ENCODE data around the gene PIP4K2A. TPM values are rescaled to one million over a fixed set of nuclear protein-coding genes. Genes with fewer than 3 reads are reported as not detected.

Gene PIP4K2A
- total RNA-seq, 1 donor from 2014 or later, result 34.9 TPM

- H3K36me3 ChIP-seq, result no peaks in the 10 kb centered on the region
- H3K4me1 ChIP-seq, result peaks cover 4 to 32% of the 10 kb centered on the region in 2 donors
- H3K27ac ChIP-seq, result no peak overlapping the region
- no peaks in the 10 kb centered on the region for H3K27me3 ChIP-seq
- no peak overlapping the region for H3K4me3 ChIP-seq
- no peak for TF ChIP-seq CTCF (IDR thresholded peaks at IDR 0.05)
- intact Hi-C loops (cut with DNase I), result no loop called here
- H3K9me3 ChIP-seq, result no peaks in the 10 kb centered on the region
- no peak for DNase-seq (ENCODE audit: low spot score in 2 of 2)
Measured at GRCh38 chr10:22649994-22650393, 64.4 kb downstream of the PIP4K2A start.

DNA sequence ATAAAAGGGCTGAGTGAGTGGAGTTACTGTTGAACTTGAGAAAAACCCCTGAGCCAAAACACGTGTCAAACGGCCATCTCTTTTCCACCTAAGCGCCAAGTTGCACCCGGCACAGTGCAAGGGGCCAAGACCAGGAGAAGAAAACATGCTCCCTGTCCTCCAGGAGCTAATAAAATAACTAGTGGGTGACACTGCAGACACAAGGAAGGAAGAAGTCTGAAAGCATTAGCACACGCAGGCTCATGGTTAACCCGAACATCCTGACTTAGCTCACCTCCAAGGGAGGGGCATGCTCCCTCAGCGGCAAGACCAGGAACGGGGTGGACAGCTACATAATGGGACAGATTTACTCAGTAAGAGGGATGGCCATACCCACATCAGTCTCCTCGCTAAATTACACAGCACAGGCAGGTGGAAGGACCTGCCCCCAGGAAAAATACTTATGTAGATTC lies 65.0 kb downstream of the PIP4K2A start:
- no peaks in the 10 kb centered on the region for H3K9me3 ChIP-seq
- TF ChIP-seq CTCF (IDR thresholded peaks at IDR 0.05), result no peak
- peaks cover 4 to 27% of the 10 kb centered on the region in 2 donors for H3K4me1 ChIP-seq
- intact Hi-C loops (cut with DNase I), result no loop called here
- H3K4me3 ChIP-seq, result no peak overlapping the region
- H3K27me3 ChIP-seq, result no peaks in the 10 kb centered on the region
- DNase-seq (ENCODE audit: low spot score in 2 of 2), result no peak
- H3K27ac ChIP-seq, result no peak overlapping the region
- no peaks in the 10 kb centered on the region for H3K36me3 ChIP-seq

- H3K27ac ChIP-seq, result peak overlapping the region in 1 of 2 donors; percentile 45
- H3K36me3 ChIP-seq, result no peaks in the 10 kb centered on the region
- DNase-seq (ENCODE audit: low spot score in 2 of 2), result no peak
- no peak overlapping the region for H3K4me3 ChIP-seq
- no peak for TF ChIP-seq CTCF (IDR thresholded peaks at IDR 0.05)
- intact Hi-C loops (cut with DNase I), result no loop called here
- no peaks in the 10 kb centered on the region for H3K9me3 ChIP-seq
- no peaks in the 10 kb centered on the region for H3K27me3 ChIP-seq
- H3K4me1 ChIP-seq, result peaks cover 4 to 25% of the 10 kb centered on the region in 2 donors
Measured at GRCh38 chr10:22648547-22648961, 65.8 kb downstream of the PIP4K2A start.

DNA sequence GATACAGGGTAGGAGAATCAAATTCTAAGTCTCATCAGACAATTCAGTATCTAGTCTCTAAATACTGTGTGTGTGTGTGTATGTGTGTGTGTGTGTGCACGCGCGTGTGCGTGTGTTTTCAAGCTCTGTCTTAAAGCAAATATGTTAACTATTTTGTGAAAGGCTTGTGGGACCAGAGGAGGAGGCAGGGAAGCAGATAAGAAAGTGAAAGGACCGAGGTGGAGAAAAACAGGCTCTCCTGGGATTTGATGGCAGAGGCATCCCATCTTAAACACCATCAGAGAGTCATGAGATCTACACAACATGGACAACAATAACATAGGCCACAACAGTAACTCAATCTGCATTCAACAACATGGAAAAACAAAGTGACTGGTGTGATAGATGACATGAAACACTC lies 67.1 kb downstream of the PIP4K2A start:
- Histone ChIP-seq H3K4me1 (peaks cover 4 to 24% of the 10 kb centered on the region in 2 donors), H3K9me3 (no peaks in the 10 kb centered on the region), H3K27ac (peak overlapping the region in 1 of 2 donors; percentile 45), H3K27me3 (no peaks in the 10 kb centered on the region), H3K4me3 (no peak overlapping the region), H3K36me3 (no peaks in the 10 kb centered on the region)
- TF ChIP-seq CTCF (IDR thresholded peaks at IDR 0.05), result no peak
- DNase-seq (ENCODE audit: low spot score in 2 of 2), result no peak
- intact Hi-C loops (cut with DNase I), result no loop called here

DNA sequence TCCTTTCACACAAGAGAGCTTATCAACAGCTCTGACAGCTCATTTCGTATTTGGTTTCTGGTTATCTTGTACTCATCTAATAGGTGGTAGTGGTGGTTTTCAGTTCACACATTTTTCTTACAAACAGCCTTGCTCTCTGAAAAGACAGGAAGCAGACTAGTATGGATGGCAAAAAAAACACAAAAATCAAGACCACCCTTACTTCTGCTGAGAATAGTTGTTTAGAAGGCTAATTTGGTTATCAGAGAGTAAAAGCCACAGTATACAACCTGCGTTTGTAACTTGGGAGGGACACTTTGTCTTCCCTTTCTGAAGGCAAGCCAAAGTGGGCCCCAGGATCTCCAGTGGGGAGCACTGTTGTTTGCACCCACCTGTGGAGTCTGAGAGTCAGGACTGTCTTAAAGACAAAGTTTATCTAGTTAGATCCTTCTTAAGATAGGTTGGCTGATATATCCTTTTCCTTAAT lies 68.0 kb downstream of the PIP4K2A start:
- Histone ChIP-seq H3K4me3 (no peak overlapping the region), H3K4me1 (peaks cover 4 to 24% of the 10 kb centered on the region in 2 donors), H3K27me3 (no peaks in the 10 kb centered on the region), H3K27ac (no peak overlapping the region), H3K36me3 (no peaks in the 10 kb centered on the region), H3K9me3 (no peaks in the 10 kb centered on the region)
- intact Hi-C loops (cut with DNase I), result no loop called here
- no peak for TF ChIP-seq CTCF (IDR thresholded peaks at IDR 0.05)
- DNase-seq (ENCODE audit: low spot score in 2 of 2), result no peak

DNA sequence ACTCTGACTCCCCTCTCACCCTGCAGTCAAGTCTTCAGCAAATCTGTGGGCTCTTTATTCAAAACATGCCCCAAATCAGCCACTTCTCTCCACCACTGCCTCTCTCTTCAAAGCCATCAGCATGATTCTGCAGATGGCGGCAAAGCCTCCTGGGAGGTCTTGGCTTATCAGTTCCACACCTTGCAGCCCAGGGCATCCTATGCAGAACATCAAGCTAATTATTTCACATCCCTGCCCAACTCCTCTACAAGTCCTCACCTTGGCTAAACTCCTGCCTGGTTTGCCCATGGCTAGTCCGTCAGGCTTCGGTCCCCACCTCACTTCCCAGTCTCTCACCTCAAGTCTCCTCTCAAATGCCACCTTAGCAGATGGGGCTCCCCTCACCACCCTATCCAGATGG lies 70.2 kb downstream of the PIP4K2A start:
- H3K27me3 ChIP-seq, result no peaks in the 10 kb centered on the region
- H3K36me3 ChIP-seq, result no peaks in the 10 kb centered on the region
- H3K27ac ChIP-seq, result no peak overlapping the region
- TF ChIP-seq CTCF (IDR thresholded peaks at IDR 0.05), result no peak
- H3K4me1 ChIP-seq, result peaks cover 4 to 18% of the 10 kb centered on the region in 2 donors
- H3K9me3 ChIP-seq, result no peaks in the 10 kb centered on the region
- intact Hi-C loops (cut with DNase I), result no loop called here
- DNase-seq (ENCODE audit: low spot score in 2 of 2), result no peak
- no peak overlapping the region for H3K4me3 ChIP-seq
